Thyroid gland (tissue), 4 donors: Measurements from ENCODE around the gene COG7.

Source experiments
- POLR2A ChIP-seq, 2 donors: fragments of 450-650 bp; IDR thresholded peaks; one replicate each; pipeline ENCODE4 v1.6.1; 2017; ENCODE audit warnings: antibody characterized with exemption in 2 of 2, mild to moderate bottlenecking in 2 of 2, moderate library complexity in 1 of 2
- TF ChIP-seq, protein P1 (sequence below), 6 experiments: fragments of 200-600 bp in 3 of 6; fragments of 450-650 bp in 3 of 6; sonication (generic) in 3 of 6; IDR thresholded peaks; one replicate each; pipeline ENCODE4 v1.5.1; 2016 to 2019; ENCODE audit warnings: antibody characterized with exemption in 6 of 6, mild to moderate bottlenecking in 2 of 6, inconsistent platforms in 1 of 6, moderate library complexity in 1 of 6

DNA sequence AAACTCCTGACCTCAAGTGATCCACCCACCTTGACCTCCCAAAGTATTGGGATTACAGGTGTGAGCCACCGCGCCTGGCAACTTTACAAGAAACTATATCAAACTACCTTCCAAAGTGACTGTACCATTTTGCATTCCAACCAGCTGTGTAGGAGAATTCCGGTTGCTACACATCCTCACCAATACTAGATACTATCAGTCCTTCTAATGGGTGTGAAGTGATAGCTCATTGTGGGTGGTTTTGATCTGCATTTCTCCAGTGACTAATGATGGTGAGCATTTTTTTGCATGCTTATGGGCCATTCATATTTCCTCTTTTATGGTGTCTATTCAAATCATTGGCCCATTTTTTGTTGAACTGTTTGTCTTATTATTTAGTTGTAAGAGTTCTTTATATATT lies 113.2 kb downstream of the COG7 start:
- TF ChIP-seq POLR2A (IDR thresholded peaks at IDR 0.05), result no peak
- TF ChIP-seq, protein P1, sequence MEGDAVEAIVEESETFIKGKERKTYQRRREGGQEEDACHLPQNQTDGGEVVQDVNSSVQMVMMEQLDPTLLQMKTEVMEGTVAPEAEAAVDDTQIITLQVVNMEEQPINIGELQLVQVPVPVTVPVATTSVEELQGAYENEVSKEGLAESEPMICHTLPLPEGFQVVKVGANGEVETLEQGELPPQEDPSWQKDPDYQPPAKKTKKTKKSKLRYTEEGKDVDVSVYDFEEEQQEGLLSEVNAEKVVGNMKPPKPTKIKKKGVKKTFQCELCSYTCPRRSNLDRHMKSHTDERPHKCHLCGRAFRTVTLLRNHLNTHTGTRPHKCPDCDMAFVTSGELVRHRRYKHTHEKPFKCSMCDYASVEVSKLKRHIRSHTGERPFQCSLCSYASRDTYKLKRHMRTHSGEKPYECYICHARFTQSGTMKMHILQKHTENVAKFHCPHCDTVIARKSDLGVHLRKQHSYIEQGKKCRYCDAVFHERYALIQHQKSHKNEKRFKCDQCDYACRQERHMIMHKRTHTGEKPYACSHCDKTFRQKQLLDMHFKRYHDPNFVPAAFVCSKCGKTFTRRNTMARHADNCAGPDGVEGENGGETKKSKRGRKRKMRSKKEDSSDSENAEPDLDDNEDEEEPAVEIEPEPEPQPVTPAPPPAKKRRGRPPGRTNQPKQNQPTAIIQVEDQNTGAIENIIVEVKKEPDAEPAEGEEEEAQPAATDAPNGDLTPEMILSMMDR (IDR thresholded peaks at IDR 0.05), result no peak
